ENCODE results near the gene THUMPD2.

Gene THUMPD2

GRCh38 chr2:39718483-39718882 lies 60.6 kb downstream of the THUMPD2 start:
- DNase-seq (ENCODE audit: low read depth), result no peak

DNA sequence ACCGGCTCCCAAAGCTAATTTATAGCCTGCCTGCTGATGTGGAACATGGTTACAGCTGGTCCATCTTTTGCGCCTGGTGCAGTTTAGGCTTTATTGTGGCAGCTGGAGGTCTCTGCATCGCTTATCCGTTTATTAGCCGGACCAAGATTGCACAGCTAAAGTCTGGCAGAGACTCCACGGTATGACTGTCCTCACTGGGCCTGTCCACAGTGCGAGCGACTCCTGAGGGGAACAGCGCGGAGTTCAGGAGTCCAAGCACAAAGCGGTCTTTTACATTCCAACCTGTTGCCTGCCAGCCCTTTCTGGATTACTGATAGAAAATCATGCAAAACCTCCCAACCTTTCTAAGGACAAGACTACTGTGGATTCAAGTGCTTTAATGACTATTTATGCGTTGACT lies 62.0 kb downstream of the THUMPD2 start:
- no peak for DNase-seq (ENCODE audit: low read depth)

DNA sequence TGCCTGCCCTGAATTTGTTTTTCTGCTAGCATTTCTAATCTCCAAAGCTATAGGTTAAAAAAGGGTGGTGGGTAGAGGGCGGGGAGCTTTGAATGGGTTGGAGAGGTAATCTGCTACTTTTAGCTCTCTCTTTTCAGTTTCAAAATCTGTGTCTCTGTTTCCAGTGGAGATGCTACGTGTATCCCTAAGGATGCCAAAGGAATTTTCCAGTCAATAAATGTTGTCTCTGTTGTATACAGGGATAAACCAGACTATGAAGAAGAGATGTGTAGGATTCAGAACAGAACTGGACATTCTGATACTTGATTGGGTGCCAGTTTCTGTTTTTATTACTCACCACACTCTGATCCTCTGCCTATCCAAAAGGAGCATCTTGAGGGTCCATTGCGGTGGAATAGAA lies 63.2 kb downstream of the THUMPD2 start:
- no peak for DNase-seq (ENCODE audit: low read depth)

DNA sequence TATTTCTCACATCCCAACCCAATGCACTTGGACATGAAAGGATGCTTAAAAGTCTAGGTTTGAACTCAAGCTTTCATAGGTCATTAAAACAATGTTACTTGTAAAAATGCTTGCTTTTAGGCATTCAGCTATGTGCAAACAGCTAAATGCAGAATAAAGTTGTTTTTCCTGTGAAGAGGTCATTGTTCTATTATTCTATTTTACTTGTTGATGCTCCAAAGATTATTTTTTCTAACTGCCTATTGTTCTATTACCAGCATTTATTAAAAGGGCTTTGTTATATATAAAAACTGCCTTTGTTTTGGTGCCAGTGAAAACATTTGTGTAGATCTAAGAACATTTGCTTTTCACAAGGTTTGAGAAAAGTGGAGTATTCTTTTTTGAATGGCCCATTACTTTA lies 64.0 kb downstream of the THUMPD2 start:
- DNase-seq (ENCODE audit: low read depth), result no peak

- no peak for DNase-seq (ENCODE audit: low read depth)
Measured at GRCh38 chr2:39712953-39713352, 66.1 kb downstream of the THUMPD2 start.

- DNase-seq (ENCODE audit: low read depth), result no peak
Measured at GRCh38 chr2:39710807-39711206, 68.3 kb downstream of the THUMPD2 start.

DNA sequence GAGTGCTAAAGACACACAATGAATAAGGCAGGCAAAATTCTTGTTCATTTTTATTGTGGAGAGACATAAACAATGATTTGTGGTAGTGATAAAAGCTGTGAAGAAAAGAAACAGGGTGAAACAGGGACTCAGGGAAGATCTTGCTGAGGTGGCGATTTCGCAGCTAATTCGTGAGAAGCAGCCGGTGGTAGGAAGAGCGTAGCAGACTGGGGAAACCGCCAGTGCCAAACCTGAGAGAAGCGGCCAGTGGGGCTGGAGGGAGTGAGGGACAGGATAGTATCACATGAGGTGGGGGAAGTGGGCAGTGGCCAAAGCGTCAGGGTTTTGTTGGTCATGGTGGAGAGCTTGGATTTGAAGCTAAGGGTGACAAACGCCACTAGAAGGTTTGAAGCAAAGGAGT lies 71.1 kb downstream of the THUMPD2 start:
- no peak for DNase-seq (ENCODE audit: low read depth)

- DNase-seq (ENCODE audit: low read depth), result no peak
Measured at GRCh38 chr2:39706945-39707344, 72.1 kb downstream of the THUMPD2 start.

DNA sequence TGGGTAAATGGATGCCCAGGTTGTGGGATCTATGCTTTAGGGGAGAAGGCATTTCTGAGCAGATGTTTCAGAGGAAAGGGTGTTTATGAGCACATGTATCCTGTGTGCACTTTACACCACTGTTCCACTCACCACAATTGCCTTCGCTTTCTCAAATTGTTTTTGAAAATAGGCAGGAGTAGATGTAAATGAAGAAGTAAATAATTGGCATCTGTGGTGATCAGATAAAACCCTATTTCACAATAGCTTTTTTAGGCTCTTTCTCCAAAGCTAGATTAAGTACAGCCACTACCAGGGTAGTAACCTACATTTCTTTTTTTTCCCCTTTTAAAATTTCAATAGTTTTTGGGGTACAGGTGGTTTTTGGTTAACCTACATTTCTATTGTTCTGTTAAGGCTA lies 72.7 kb downstream of the THUMPD2 start:
- DNase-seq (ENCODE audit: low read depth), result no peak

DNA sequence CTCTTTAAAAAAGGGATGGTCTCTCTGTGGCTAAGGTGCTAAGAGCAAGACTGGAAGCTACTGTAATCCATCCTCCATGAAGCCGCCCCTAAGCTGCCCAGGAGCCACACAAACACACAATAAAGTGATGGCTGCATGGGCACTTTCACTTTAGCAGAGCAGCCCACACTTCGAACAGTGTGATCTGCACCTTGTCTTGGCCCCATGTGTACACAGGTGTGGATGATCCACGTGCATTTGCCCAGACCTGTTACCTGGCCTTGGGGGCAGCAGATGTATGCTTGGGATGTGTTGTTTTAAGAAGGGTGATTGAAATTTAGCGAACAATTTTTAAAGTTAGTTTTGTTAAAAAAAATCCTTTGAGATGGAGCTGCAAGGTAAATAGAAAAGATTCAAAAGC lies 73.4 kb downstream of the THUMPD2 start:
- DNase-seq (ENCODE audit: low read depth), result no peak

GRCh38 chr2:39704540-39704939 lies 74.5 kb downstream of the THUMPD2 start:
- DNase-seq (ENCODE audit: low read depth), result no peak

GRCh38 chr2:39703181-39703872 lies 75.7 kb downstream of the THUMPD2 start:
- no peak for DNase-seq (ENCODE audit: low read depth)

GRCh38 chr2:39701137-39701536 lies 77.9 kb downstream of the THUMPD2 start:
- no peak for DNase-seq (ENCODE audit: low read depth)

DNA sequence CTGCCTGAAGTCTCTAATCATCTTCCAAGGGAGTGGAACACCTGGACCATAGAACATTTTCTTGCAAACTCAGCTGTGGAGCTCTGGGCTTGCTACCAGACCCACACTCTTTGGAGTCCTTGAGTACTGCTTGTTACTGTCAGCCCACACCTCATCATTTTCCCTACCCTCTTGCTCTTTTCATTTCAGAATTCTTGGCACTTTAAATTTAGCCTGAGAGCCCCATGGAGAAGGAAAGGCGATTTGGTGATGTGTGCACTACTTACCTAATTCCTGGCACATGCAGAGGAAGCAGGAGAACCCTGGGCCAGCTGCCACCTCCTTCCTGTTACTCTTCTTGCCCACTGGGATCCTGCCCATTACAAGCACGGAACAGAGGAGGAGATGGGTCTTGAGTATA lies 81.6 kb downstream of the THUMPD2 start:
- DNase-seq (ENCODE audit: low read depth), result no peak

DNA sequence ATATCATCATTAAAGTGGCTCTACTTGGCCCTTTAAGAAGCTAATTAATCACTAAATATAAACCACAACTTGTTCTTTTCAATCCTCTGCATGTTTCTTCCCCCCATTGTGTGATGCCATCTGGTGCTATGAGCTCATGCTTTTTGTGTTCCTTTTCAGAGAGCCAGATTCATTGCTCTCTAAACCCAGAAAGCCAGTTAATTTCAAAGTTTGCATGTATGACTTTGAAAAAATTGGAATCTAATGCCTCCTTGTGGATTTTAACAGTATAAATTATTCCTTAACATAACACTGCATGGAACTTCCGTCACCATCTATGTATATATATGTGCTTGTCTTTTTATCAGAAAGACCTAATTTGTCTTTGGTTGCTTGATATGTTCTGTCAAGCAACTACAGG lies 82.2 kb downstream of the THUMPD2 start:
- DNase-seq (ENCODE audit: low read depth), result no peak

- no peak for DNase-seq (ENCODE audit: low read depth)
Measured at GRCh38 chr2:39696101-39696553, 82.9 kb downstream of the THUMPD2 start.

DNA sequence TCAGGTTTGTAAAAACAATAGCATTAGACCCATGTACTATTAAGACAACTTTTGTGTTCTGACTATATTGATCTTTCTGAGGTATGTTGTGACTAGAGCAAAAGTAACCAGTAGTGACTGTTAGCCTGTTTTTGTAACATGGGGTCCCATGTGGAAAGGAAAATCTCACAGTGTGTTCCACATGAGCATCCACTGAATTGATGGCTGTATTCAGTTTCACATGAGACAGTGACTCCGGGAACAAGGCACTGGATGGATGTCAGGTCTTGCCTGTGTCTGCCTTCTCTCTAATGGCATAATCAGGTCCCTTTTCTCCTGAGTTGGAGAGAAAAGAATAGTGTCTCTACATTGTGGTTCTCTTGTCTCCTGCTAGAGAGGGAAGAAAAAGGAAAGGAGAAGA lies 85.8 kb downstream of the THUMPD2 start:
- no peak for DNase-seq (ENCODE audit: low read depth)

DNA sequence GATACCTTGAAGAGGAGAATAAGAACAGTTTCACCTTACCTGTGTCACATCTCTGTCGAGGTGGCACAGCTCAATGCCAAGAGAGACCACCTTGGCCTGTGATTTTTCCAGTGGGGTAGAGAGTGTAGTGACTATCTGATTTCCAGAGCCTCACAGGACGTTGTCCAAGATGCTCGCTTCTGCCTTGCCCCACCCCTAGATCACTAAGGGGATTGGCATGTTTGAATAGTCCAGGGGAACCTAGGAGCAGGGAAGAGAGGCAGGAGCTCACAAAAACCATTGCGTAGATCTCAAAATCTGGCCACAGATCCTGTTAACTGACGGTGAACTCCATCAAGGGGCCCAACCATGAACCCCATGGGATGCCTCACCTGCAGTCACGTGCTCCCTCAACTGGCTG lies 89.2 kb downstream of the THUMPD2 start:
- DNase-seq (ENCODE audit: low read depth), result no peak

- DNase-seq (ENCODE audit: low read depth), result no peak
Measured at GRCh38 chr2:39689272-39689841, 89.7 kb downstream of the THUMPD2 start.

DNA sequence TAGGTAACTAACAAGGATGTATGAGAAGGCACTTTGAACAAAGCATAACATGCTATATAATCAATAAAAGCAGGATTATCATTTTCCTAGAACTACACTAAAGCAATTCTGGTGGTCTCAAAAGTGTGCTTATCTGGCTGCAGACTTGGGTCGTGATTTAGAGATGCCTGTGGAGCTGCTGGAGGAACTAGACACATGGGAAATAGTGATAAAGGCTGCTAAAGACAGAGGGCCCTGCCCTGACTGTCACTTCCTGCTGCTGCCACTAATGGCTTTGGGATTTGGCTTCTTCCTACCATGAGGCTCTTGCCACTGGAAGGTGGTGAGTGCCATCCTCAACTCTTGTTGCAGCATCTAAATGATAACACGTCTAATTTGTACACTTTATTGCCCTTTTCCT lies 90.9 kb downstream of the THUMPD2 start:
- DNase-seq (ENCODE audit: low read depth), result no peak

- DNase-seq (ENCODE audit: low read depth), result no peak
Measured at GRCh38 chr2:39686456-39686855, 92.6 kb downstream of the THUMPD2 start.
